Nephron (organoid): ENCODE results near the gene IFT43.
"Not testable (repeated sequence)": the region's sequence is repeated elsewhere in the genome, so short reads cannot be mapped to it uniquely, and the experiment has no call there.

ENCODE experiments used
- H3K27ac Mint-ChIP-seq, 3 experiments: 2 replicates each; pipeline ENCODE4 v1.8.0; 2020; ENCODE audit warnings: mixed read lengths in 3 of 3, mild to moderate bottlenecking in 2 of 3, moderate library complexity in 1 of 3
- H3K27me3 Mint-ChIP-seq: 2 replicates; pipeline ENCODE4 v1.8.0; 2021; ENCODE audit warnings: low read depth, mild to moderate bottlenecking, moderate library complexity, mixed read lengths
- H3K36me3 Mint-ChIP-seq: 2 replicates; pipeline ENCODE4 v1.8.0; 2020; ENCODE audit warnings: low read depth, mixed read lengths
- H3K4me1 Mint-ChIP-seq: 2 replicates; pipeline ENCODE4 v1.8.0; 2020; ENCODE audit warnings: mixed read lengths
- H3K4me3 Mint-ChIP-seq, 3 experiments: 2 replicates each; pipeline ENCODE4 v1.8.0; 2020; ENCODE audit warnings: mild to moderate bottlenecking in 3 of 3, mixed read lengths in 3 of 3, moderate library complexity in 2 of 3
- H3K9me3 Mint-ChIP-seq: 2 replicates; pipeline ENCODE4 v1.8.0; 2020; ENCODE audit warnings: mixed read lengths
- CTCF ChIP-seq, 3 experiments: fragments of 200-600 bp; sonication (generic); IDR thresholded peaks; one replicate each; pipeline ENCODE4 v1.5.0; 2021; ENCODE audit warnings: antibody characterized with exemption in 3 of 3; ENCODE audit not compliant: unreplicated experiment in 3 of 3

The IFT43 gene

GRCh38 chr14:76007379-76007778 lies 21.8 kb downstream of the IFT43 start:
- Mint-ChIP-seq H3K27ac (no peak overlapping the region), H3K27me3 (no peaks in the 10 kb centered on the region), H3K9me3 (peaks cover 24% of the 10 kb centered on the region), H3K4me3 (no peak overlapping the region), H3K4me1 (peaks cover 12% of the 10 kb centered on the region), H3K36me3 (peaks cover 80% of the 10 kb centered on the region)
- no peak for TF ChIP-seq CTCF (IDR thresholded peaks at IDR 0.05; ENCODE audit: unreplicated experiment in 3 of 3)

GRCh38 chr14:76007852-76008251 lies 22.3 kb downstream of the IFT43 start:
- Mint-ChIP-seq H3K4me1 (peaks cover 17% of the 10 kb centered on the region), H3K27me3 (no peaks in the 10 kb centered on the region), H3K27ac (no peak overlapping the region), H3K9me3 (peaks cover 20% of the 10 kb centered on the region), H3K36me3 (peaks cover 80% of the 10 kb centered on the region), H3K4me3 (no peak overlapping the region)
- TF ChIP-seq CTCF (IDR thresholded peaks at IDR 0.05; ENCODE audit: unreplicated experiment in 3 of 3) = no peak

- H3K27me3 Mint-ChIP-seq, H3K4me3 Mint-ChIP-seq, H3K27ac Mint-ChIP-seq: not testable (repeated sequence)
- Mint-ChIP-seq H3K36me3 (peaks cover 83% of the 10 kb centered on the region), H3K9me3 (peaks cover 12% of the 10 kb centered on the region), H3K4me1 (peaks cover 24% of the 10 kb centered on the region)
Measured at GRCh38 chr14:76009627-76010026, 24.1 kb downstream of the IFT43 start.

- Mint-ChIP-seq H3K9me3 (peaks cover 5% of the 10 kb centered on the region), H3K27me3 (no peaks in the 10 kb centered on the region), H3K27ac (peak overlapping the region in 2 of 3 experiments; percentile 27 to 56), H3K4me3 (no peak overlapping the region), H3K4me1 (peaks cover 30% of the 10 kb centered on the region), H3K36me3 (peaks cover 85% of the 10 kb centered on the region)
- TF ChIP-seq CTCF (IDR thresholded peaks at IDR 0.05; ENCODE audit: unreplicated experiment in 3 of 3) = no peak
Measured at GRCh38 chr14:76011930-76012329, 26.4 kb downstream of the IFT43 start.

DNA sequence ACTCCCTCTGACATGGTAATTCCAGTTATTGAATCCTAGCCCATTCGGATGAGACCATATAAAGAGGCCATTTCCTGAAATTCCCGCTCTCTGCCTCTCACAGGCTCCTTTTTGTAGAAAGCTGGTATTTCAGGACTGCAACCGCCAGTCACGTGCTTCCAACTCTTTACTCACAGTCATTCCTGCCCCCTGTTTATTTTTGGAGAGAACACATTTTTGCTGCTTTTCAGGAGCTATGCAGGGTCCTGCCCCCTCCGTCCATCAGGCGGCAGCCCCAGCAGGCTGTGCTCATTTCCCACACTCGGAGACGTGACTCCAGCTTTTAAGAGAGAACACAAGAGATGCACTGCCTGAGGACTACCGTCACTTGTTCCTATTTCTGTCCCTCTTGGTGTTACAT lies 26.8 kb downstream of the IFT43 start:
- H3K27ac Mint-ChIP-seq = peak overlapping the region in 2 of 3 experiments; percentile 56 to 60
- H3K4me3 Mint-ChIP-seq = no peak overlapping the region
- peaks cover 85% of the 10 kb centered on the region for H3K36me3 Mint-ChIP-seq
- H3K9me3 Mint-ChIP-seq = peaks cover 9% of the 10 kb centered on the region
- H3K4me1 Mint-ChIP-seq = peaks cover 30% of the 10 kb centered on the region
- no peak for TF ChIP-seq CTCF (IDR thresholded peaks at IDR 0.05; ENCODE audit: unreplicated experiment in 3 of 3)
- H3K27me3 Mint-ChIP-seq = no peaks in the 10 kb centered on the region

DNA sequence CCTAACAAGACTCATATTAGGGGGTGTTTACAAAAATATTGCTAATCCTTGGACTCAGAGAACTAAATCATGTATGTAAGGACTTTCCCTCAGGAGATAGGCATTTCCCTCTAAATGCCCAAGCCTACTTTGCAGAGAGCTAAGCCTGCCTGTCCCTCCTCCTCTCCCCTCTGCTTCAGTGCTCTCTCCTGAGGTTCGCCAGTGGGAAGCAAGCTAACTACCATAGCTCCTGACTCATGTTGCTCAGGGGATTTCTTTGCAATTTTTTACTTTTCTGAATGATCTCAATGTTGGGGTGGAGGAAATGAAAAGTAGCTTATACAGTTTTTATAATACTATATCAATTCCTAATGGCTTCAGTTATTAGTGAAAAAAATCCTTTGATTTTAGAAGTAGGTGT lies 29.6 kb downstream of the IFT43 start:
- Mint-ChIP-seq H3K27ac (no peak overlapping the region), H3K9me3 (peaks cover 37% of the 10 kb centered on the region), H3K4me1 (peaks cover 30% of the 10 kb centered on the region), H3K27me3 (no peaks in the 10 kb centered on the region), H3K36me3 (peaks cover 97% of the 10 kb centered on the region), H3K4me3 (no peak overlapping the region)
- no peak for TF ChIP-seq CTCF (IDR thresholded peaks at IDR 0.05; ENCODE audit: unreplicated experiment in 3 of 3)
